OCI-LY7 (cell line): Measurements from ENCODE around the gene LDHD. TPM values are rescaled to one million over a fixed set of nuclear protein-coding genes. Genes with fewer than 3 reads are reported as not detected.

Source experiments
- BruUV-seq: library from RNA; stranded (reverse); fragments of 400-500 nt; replicated peaks from 2 replicates; lab custom pipeline; 2021; lab: Mats Ljungman, UMichigan
- CTCF ChIA-PET: fragments of 300-600 bp; sonication (Branson Sonifier 250); formaldehyde crosslinking; loops from one replicate; lab custom pipeline; 2022; ENCODE audit warnings: antibody characterized with exemption; ENCODE audit not compliant: unreplicated experiment; lab: Charles Lee
- POLR2A ChIA-PET: fragments of 300-600 bp; sonication (Branson Sonifier 250); formaldehyde crosslinking; loops from one replicate; lab custom pipeline; 2022; ENCODE audit warnings: antibody characterized with exemption; lab: Charles Lee
- DNase-seq: peaks from one replicate; pipeline ENCODE4 v3.0.0-alpha.2; 2015; ENCODE audit warnings: low spot score
- H2AFZ ChIP-seq: fragments of 200-600 bp; sonication (generic), shearing (Covaris generic); 2 replicates; pipeline ENCODE4 v1.6.1; 2014; ENCODE audit warnings: mild to moderate bottlenecking, antibody characterized with exemption, low read length, moderate library complexity
- H3K27ac ChIP-seq: fragments of 200-600 bp; sonication (generic); 2 replicates; pipeline ENCODE4 v1.5.1; 2014; ENCODE audit warnings: mixed run types, low read depth, mild to moderate bottlenecking, moderate library complexity, low read length, inconsistent platforms; ENCODE audit not compliant: poor library complexity, severe bottlenecking
- H3K36me3 ChIP-seq: fragments of 200-600 bp; sonication (generic); 2 replicates; pipeline ENCODE4 v1.6.1; 2014; ENCODE audit warnings: mild to moderate bottlenecking, antibody characterized with exemption, low read length, moderate library complexity, mixed read lengths; ENCODE audit not compliant: insufficient read depth
- H3K4me1 ChIP-seq: fragments of 200-600 bp; sonication (generic); 2 replicates; pipeline ENCODE4 v1.5.1; 2014; ENCODE audit warnings: mild to moderate bottlenecking, low read length; ENCODE audit not compliant: insufficient read depth, poor library complexity, severe bottlenecking
- H3K4me2 ChIP-seq: fragments of 200-600 bp; sonication (generic); 2 replicates; pipeline ENCODE4 v1.6.1; 2014; ENCODE audit warnings: mild to moderate bottlenecking, low read length
- H3K4me3 ChIP-seq: fragments of 200-600 bp; sonication (generic); 2 replicates; pipeline ENCODE4 v1.5.1; 2014; ENCODE audit warnings: mild to moderate bottlenecking, low read depth, low read length; ENCODE audit not compliant: poor library complexity, severe bottlenecking
- H3K79me2 ChIP-seq: fragments of 200-600 bp; sonication (generic); 2 replicates; pipeline ENCODE4 v1.6.1; 2016; ENCODE audit warnings: low read depth, mild to moderate bottlenecking, low read length, moderate library complexity, mixed read lengths; ENCODE audit not compliant: insufficient read depth
- H3K9me2 ChIP-seq: fragments of 200-600 bp; sonication (generic); 2 replicates; pipeline ENCODE4 v1.6.1; 2016; ENCODE audit warnings: mild to moderate bottlenecking, low read length, mixed read lengths; ENCODE audit not compliant: insufficient read depth
- H3K9me3 ChIP-seq: fragments of 200-600 bp; sonication (generic); 2 replicates; pipeline ENCODE4 v1.6.1; 2014; ENCODE audit warnings: mild to moderate bottlenecking, mixed run types, low read length, mixed read lengths
- H4K20me1 ChIP-seq: fragments of 200-600 bp; sonication (generic); 2 replicates; pipeline ENCODE4 v1.6.1; 2014; ENCODE audit warnings: mild to moderate bottlenecking, antibody characterized with exemption, low read length, moderate library complexity, mixed read lengths; ENCODE audit not compliant: insufficient read depth
- CTCF ChIP-seq: fragments of 200-600 bp; sonication (generic); conservative IDR thresholded peaks from 2 replicates; pipeline ENCODE4 v1.5.1; 2014; ENCODE audit warnings: mild to moderate bottlenecking, antibody characterized with exemption, low read length, moderate library complexity, mixed read lengths
- EZH2phosphoT487 ChIP-seq: fragments of 200-600 bp; sonication (generic); IDR thresholded peaks from 2 replicates; pipeline ENCODE4 v1.6.1; 2018; ENCODE audit warnings: low read depth, borderline replicate concordance, mild to moderate bottlenecking, mixed run types, antibody characterized with exemption, low read length, moderate library complexity, mixed read lengths
- intact Hi-C: fragments of 100-400 bp; cut with micrococcal nuclease; formaldehyde crosslinking; loops from one replicate; pipeline ENCODE4 v1.10.0; 2022; ENCODE audit not compliant: unreplicated experiment
- total RNA-seq, 2 experiments: library from RNA; depleted of rRNA in 1 of 2; stranded (reverse); fragments of >200 nt in 1 of 2; shearing (Covaris generic) in 1 of 2; gene quantifications; 2 replicates each; pipeline ENCODE4 v1.2.3, GENCODE V29; 2014 to 2022

LDHD gene
- total RNA-seq, 2 experiments from 2014 or later: 0.09 to 0.48 TPM

GRCh38 chr16:75096656-75097055 is 19.9 kb downstream of the LDHD start:
- no peak for DNase-seq
- H3K4me1 ChIP-seq: peaks cover 24% of the 10 kb centered on the region
- intact Hi-C loops: no loop called here
- BruUV-seq: no TSS peak
- H3K36me3 ChIP-seq: no peaks in the 10 kb centered on the region
- H3K4me2 ChIP-seq: no peak overlapping the region
- no peaks in the 10 kb centered on the region for H4K20me1 ChIP-seq
- no peak overlapping the region for H3K27ac ChIP-seq
- H3K4me3 ChIP-seq: no peak overlapping the region
- ChIA-PET POLR2A (interaction anchor here (0.8 to 2.0 kb wide), 2 partner anchors 11 to 45 kb away, joined by 3 to 6 read pairs; no protein-coding TSS in a partner anchor), CTCF (interaction anchor here (1.1 kb wide), 1 partner anchor 9 kb away, joined by 5 read pairs; no protein-coding TSS in a partner anchor)
- H3K9me2 ChIP-seq: no peaks in the 10 kb centered on the region
- no peak for TF ChIP-seq EZH2phosphoT487
- TF ChIP-seq CTCF: 0 out of 2 replicates have a peak, but pooled peaks have one; percentile 19
- H2AFZ ChIP-seq: no peak overlapping the region
- no peaks in the 10 kb centered on the region for H3K9me3 ChIP-seq
- H3K79me2 ChIP-seq: no peaks in the 10 kb centered on the region

GRCh38 chr16:75095204-75095621 is 21.4 kb downstream of the LDHD start:
- no peak overlapping the region for H3K4me2 ChIP-seq
- no peaks in the 10 kb centered on the region for H3K9me2 ChIP-seq
- ChIA-PET CTCF (no interaction called here), POLR2A (interaction anchor here (0.6 kb wide), 1 partner anchor 11 kb away, joined by 3 read pairs; no protein-coding TSS in a partner anchor)
- H3K4me1 ChIP-seq: peaks cover 22% of the 10 kb centered on the region
- no peak for DNase-seq
- intact Hi-C loops: no loop called here
- BruUV-seq: no TSS peak
- H3K4me3 ChIP-seq: no peak overlapping the region
- H3K27ac ChIP-seq: no peak overlapping the region
- no peaks in the 10 kb centered on the region for H3K36me3 ChIP-seq
- no peaks in the 10 kb centered on the region for H4K20me1 ChIP-seq
- no peaks in the 10 kb centered on the region for H3K79me2 ChIP-seq
- no peaks in the 10 kb centered on the region for H3K9me3 ChIP-seq
- no peak overlapping the region for H2AFZ ChIP-seq
- no peak for TF ChIP-seq EZH2phosphoT487
- no peak for TF ChIP-seq CTCF
